NCI-H1105 treated with DMSO at 0.1 percent for 48 hours (cell line): Measurements from ENCODE around the gene DNAJC1.
"Not testable (repeated sequence)": the region's sequence is repeated elsewhere in the genome, so short reads cannot be mapped to it uniquely, and the experiment has no call there.

Source experiments
- DNase-seq: peaks from one replicate; lab custom pipeline; 2025; lab: John Stamatoyannopoulos, UW

DNAJC1 gene

GRCh38 chr10:21825345-21825744 is 178.2 kb downstream of the DNAJC1 start:
- DNase-seq, result no peak

GRCh38 chr10:21824409-21824808 is 179.1 kb downstream of the DNAJC1 start:
- no peak for DNase-seq

GRCh38 chr10:21823617-21824016 is 179.9 kb downstream of the DNAJC1 start:
- no peak for DNase-seq

GRCh38 chr10:21822273-21822672 is 181.3 kb downstream of the DNAJC1 start:
- not testable (repeated sequence) for DNase-seq

- DNase-seq, result no peak
These were observed 182.6 kb downstream of the DNAJC1 start for GRCh38 chr10:21820952-21821351.

- DNase-seq, result not testable (repeated sequence)
These were observed 185.1 kb downstream of the DNAJC1 start for GRCh38 chr10:21818416-21818815.

GRCh38 chr10:21814866-21815265 is 188.7 kb downstream of the DNAJC1 start:
- DNase-seq, result no peak

- DNase-seq, result no peak
These were observed 189.6 kb downstream of the DNAJC1 start for GRCh38 chr10:21813946-21814345.

GRCh38 chr10:21811245-21811585 is 192.3 kb downstream of the DNAJC1 start:
- no peak for DNase-seq

GRCh38 chr10:21810582-21811244 is 192.8 kb downstream of the DNAJC1 start:
- no peak for DNase-seq

GRCh38 chr10:21808550-21808949 is 195.0 kb downstream of the DNAJC1 start:
- no peak for DNase-seq

GRCh38 chr10:21807180-21807579 is 196.3 kb downstream of the DNAJC1 start:
- peak; percentile 0 for DNase-seq

- no peak for DNase-seq
These were observed 200.2 kb downstream of the DNAJC1 start for GRCh38 chr10:21803374-21803773.

GRCh38 chr10:21801609-21802008 is 201.9 kb downstream of the DNAJC1 start:
- DNase-seq, result no peak

GRCh38 chr10:21797984-21798765 is 205.4 kb downstream of the DNAJC1 start:
- DNase-seq, result no peak

GRCh38 chr10:21797533-21797932 is 206.0 kb downstream of the DNAJC1 start:
- DNase-seq, result no peak

GRCh38 chr10:21791276-21791675 is 212.3 kb downstream of the DNAJC1 start:
- no peak for DNase-seq

GRCh38 chr10:21776883-21777282 is 226.6 kb downstream of the DNAJC1 start:
- DNase-seq, result no peak

- DNase-seq, result no peak
These were observed 232.3 kb downstream of the DNAJC1 start for GRCh38 chr10:21771219-21771618.

GRCh38 chr10:21769041-21769440 is 234.5 kb downstream of the DNAJC1 start:
- no peak for DNase-seq

GRCh38 chr10:21764466-21765189 is 238.9 kb downstream of the DNAJC1 start:
- no peak for DNase-seq

GRCh38 chr10:21760332-21760731 is 243.2 kb downstream of the DNAJC1 start:
- DNase-seq, result no peak

- no peak for DNase-seq
These were observed 244.3 kb downstream of the DNAJC1 start for GRCh38 chr10:21759232-21759631.
